LNCaP clone FGC (cell line): Measurements from ENCODE around the gene HOXD13.

Experiments
- DNase-seq: peaks from one replicate; pipeline ENCODE4 v3.0.0-alpha.2; 2011; ENCODE audit warnings: low read depth
- H3K4me3 ChIP-seq: 2 replicates; pipeline ENCODE4 v1.5.1; 2011; ENCODE audit warnings: mild to moderate bottlenecking, low read depth, low read length, control low read depth
- TF ChIP-seq, protein P1 (sequence below): IDR thresholded peaks from 2 replicates; pipeline ENCODE4 v1.5.1; 2012; ENCODE audit warnings: mild to moderate bottlenecking; ENCODE audit not compliant: control insufficient read depth, insufficient read depth; ENCODE audit errors: extremely low read depth

Gene HOXD13

DNA sequence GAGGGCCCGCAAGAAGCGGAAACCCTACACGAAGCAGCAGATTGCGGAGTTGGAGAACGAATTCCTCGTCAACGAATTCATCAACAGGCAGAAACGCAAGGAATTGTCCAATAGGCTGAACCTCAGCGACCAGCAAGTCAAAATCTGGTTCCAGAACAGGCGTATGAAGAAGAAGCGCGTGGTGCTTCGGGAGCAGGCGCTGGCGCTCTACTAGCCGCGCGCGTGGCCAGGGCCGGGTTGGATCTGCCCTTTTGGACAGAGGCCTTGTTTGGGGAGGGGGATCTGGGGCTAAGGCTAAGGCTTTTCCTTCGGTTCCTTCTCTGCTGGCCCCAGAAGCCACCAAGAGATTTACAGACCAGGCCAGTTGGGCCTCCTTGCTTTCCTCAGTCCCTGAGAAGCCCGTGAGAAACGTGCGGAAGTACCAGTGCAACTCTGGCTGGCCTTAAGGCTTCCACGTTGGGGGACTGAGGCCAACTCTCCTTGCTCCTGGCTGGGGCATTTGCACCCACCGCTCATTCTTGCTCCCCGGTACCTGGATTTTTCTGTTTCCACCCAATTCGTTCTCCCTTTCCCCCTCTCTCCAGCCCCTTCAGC is 8.1 kb downstream of the HOXD13 start:
- no peak overlapping the region for H3K4me3 ChIP-seq
- TF ChIP-seq, protein P1, sequence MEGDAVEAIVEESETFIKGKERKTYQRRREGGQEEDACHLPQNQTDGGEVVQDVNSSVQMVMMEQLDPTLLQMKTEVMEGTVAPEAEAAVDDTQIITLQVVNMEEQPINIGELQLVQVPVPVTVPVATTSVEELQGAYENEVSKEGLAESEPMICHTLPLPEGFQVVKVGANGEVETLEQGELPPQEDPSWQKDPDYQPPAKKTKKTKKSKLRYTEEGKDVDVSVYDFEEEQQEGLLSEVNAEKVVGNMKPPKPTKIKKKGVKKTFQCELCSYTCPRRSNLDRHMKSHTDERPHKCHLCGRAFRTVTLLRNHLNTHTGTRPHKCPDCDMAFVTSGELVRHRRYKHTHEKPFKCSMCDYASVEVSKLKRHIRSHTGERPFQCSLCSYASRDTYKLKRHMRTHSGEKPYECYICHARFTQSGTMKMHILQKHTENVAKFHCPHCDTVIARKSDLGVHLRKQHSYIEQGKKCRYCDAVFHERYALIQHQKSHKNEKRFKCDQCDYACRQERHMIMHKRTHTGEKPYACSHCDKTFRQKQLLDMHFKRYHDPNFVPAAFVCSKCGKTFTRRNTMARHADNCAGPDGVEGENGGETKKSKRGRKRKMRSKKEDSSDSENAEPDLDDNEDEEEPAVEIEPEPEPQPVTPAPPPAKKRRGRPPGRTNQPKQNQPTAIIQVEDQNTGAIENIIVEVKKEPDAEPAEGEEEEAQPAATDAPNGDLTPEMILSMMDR: no peak
- DNase-seq: no peak

DNA sequence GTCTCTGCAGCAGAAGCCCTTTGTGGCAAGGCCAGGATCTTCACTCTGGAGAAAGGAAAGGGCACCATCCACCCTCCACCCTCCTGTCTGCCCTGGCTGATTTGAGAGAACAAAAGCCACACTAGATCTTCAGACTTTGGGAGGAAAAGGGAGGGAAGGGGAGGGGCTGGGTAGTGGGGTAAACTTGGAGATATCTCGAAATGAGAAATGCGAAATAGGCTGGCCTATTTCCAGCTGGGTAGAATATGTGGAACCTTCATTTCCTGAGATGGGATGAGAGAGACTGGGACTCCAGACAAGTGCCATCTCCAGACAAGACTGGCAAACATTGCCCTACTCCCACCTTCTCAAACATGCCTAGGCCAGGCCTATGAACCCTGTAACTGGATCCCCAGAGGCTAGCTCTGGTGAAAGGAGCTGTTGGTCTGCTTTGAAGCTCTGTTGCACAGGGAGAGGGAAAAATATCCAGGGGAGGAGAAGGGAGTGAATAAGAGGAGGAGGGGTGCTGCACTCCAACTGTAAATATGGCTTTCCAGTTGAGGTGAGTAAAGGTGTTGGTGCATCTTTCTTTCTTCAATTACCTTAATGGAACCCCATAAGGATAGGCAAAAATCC is 8.8 kb downstream of the HOXD13 start:
- no peak for DNase-seq
- TF ChIP-seq, protein P1: no peak
- H3K4me3 ChIP-seq: no peak overlapping the region

DNA sequence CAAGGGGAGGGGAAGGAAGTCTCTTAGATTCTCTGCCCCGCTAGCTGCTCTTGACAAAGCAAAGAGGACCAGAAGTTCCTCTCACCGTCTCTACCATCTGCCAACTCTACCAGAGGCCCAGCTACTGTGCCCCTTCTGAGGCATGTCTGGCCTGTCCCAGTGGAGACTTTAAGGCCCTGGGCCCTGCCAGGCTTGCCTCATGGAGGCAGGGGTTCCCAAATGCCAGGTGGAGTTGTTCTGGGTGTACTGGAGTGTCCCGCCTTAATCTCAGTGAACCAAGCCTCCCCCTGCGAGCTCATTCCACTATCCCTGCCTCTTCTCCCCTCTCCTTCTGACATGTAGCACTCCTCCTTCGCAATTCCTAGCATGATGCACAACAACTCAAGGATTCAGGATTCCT is 9.3 kb downstream of the HOXD13 start:
- DNase-seq: no peak
- TF ChIP-seq, protein P1: no peak
- H3K4me3 ChIP-seq: no peak overlapping the region

DNA sequence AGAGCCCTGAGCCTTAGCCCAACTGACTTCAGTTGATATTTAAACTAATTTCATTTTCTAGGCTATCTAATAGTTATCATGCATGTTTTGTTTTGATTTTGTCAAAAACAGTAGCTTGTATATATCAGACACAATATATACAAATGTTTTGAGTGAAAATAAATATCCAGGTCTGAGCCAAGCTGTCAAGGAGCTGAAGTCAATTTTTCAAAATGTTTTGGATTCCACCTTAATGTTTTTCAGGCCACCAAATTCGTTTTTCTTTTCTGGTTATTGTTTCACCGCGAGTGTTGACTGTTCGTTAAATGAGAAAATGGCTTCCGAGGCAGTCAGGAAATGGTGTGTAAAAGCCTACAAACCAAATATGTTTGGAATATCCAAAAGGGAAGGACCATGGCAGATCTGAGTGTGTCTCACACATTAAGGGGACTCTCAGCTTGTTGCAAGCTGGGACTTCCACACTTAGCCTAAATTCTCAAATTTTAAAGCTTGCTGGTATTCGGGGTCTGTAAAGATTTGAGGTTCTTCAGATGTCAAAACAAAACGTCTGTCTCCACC is 9.9 kb downstream of the HOXD13 start:
- no peak for DNase-seq
- TF ChIP-seq, protein P1: no peak
- no peak overlapping the region for H3K4me3 ChIP-seq

DNA sequence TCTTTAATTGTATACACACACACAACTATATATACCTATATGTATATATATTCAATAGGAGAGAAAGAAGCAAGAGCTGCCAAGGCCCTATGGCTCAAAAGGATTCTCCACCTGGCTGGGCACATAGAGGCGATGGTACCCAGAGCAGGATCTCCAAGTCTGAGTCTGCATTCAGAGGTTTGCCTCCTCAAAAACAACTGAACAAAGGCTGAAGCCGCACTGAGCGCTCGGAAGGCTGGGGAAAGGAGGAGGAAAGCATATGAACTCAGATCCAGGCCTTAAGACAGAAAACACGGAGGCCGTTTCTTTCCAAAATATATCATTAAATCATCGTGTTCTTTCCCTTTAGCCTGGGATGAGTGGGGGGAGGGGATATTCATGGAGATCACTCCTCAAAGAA is 10.7 kb downstream of the HOXD13 start:
- no peak overlapping the region for H3K4me3 ChIP-seq
- no peak for DNase-seq
- TF ChIP-seq, protein P1: no peak

DNA sequence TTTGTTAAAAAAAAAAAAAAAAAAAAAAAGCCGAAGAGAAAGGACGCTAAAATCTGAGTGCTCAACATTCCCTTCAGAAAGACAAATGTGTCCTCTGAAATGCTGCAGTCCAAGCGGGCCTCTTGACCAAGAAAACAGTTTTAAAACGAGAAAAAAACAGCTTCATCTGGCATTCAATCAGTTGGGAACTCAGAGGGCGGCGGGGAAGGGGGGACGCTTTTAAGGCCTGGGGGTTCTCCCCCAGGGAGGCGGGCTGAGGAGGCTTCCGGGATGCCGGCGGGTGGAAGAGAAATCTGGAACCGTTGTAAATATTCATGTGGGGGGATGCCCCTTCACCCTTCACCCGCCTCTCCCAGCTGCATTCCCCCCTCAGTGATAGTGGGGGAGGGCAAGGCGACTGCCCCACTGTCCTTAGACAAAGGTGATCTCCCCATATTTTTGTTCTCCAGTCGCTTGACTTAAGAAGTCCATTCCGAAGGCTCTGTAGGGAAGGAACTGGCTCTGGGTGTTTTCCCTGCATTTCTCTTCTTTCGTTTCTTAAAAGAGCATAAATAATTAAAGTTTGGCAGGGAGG is 11.3 kb downstream of the HOXD13 start:
- H3K4me3 ChIP-seq: no peak overlapping the region

More for the DNA sequence above, 11.3 kb downstream of the HOXD13 start:
- no peak for DNase-seq
- TF ChIP-seq, protein P1: no peak
